ENCODE results near the gene DCST2. TPM values are rescaled to one million over a fixed set of nuclear protein-coding genes. Genes with fewer than 3 reads are reported as not detected.

The DCST2 gene
- total and polyA plus RNA-seq, 12 donors = 0.14 to 15.2 (median 1.1) TPM; not detected in 2

DNA sequence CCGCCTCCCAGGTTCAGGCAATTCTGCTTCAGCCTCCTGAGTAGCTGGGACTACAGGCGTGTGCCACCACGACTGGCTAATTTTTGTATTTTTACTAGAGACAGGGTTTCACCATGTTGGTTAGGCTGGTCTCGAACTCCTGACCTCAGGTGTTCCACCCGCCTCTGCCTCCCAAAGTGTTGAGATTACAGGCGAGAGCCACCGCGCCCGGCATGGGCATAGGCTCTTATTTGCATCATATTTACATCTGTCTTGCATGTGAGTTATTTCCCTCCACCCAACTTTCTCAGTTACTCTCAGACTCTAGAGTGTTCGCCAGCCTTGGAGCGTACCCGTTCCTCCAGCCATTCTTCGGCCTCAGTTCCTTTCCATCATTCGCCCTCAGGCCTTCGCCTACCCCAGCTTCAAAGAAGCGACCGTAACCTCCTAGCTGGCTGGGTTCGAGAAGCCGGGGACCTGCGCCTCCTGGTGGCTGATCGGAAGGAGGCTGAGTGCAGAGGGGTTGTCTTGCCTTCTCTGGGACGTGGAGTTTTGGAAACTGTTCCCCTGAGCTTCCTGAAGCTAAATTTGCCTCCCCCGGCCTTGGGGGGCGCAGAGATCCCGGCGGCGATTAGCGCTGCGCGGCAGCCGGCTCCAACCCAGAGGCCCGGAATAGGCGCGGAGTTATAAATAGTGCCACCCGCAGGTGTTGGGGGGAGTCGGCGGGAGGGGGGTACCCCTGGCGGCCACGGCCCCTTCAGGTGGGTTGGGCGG lies 34.6 kb downstream of the DCST2 start:
- H3K27me3 ChIP-seq = no peaks in the 10 kb centered on the region
- peak overlapping the region in 3 of 5 donors; percentile 44 to 99 (median 87) for H3K27ac ChIP-seq
- H3K36me3 ChIP-seq (replicated peaks in 1 of 2) = no peaks in the 10 kb centered on the region
- whole genome bisulfite sequencing, 4 donors = 13 to 25% (median 13%) methylated on average over 22 to 40 of the region's 40 CpGs
- TF ChIP-seq POLR2A (IDR thresholded peaks at IDR 0.05) (no peak), CTCF (IDR thresholded peaks at IDR 0.05) (peak; percentile 69 to 84 (median 74))
- DNase-seq = peak; percentile 69 to 83 (median 72)
- peaks cover 16 to 20% of the 10 kb centered on the region in 2 donors for H3K4me1 ChIP-seq (replicated peaks in 1 of 2)
- peak overlapping the region in 1 of 4 donors; percentile 73 for H3K4me3 ChIP-seq
- intact Hi-C loops (cut with DNase I) = loop anchor here in 1 of 2 donors (5.0 kb wide), 1 partner anchor 37 kb away; the partner anchor contains the start of gene PYGO2
- H3K9me3 ChIP-seq (replicated peaks in 1 of 3) = no peaks in the 10 kb centered on the region

DNA sequence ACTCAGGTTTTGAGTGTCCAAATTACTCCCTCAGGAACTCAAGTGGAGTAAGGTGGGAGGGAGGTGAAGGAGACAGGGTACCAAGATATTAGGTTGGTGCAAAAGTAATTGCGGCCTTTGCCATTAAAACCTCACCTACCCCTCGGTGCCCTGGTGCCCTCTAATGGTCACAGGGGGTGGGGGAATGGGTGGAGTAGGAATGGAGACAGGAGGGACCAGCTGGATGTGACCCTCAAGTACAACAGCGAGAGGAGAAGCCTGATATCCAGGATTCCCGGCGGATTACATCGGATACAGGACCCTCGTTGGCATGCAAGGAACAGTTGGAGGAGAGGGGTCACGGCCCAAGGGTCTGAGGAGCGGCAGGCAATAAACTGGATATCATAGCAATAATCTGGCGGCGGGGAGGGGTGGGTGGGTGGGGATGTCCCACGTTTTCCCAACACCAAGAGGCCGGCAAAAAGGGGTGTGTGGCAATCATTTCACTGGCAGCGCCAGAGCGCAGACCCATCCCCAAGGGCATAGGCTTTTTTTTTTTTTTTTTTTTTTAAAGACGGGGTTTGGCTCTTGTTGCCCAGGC lies 35.3 kb downstream of the DCST2 start:
- TF ChIP-seq POLR2A (IDR thresholded peaks at IDR 0.05) = no peak
- TF ChIP-seq CTCF (IDR thresholded peaks at IDR 0.05) = peak in 1 of 6 experiments; percentile 14
- 71 to 73% (median 73%) methylated on average over 14 to 16 of the region's 16 CpGs for WGBS, 4 donors
- H3K4me1 ChIP-seq (replicated peaks in 1 of 2) = peaks cover 16 to 20% of the 10 kb centered on the region in 2 donors
- H3K27me3 ChIP-seq = no peaks in the 10 kb centered on the region
- no peak overlapping the region for H3K27ac ChIP-seq
- H3K36me3 ChIP-seq (replicated peaks in 1 of 2) = no peaks in the 10 kb centered on the region
- intact Hi-C loops (cut with DNase I) = loop anchor here in 1 of 2 donors (5.0 kb wide), 1 partner anchor 36 kb away; the partner anchor contains the start of gene PYGO2
- no peaks in the 10 kb centered on the region for H3K9me3 ChIP-seq (replicated peaks in 1 of 3)
- H3K4me3 ChIP-seq = no peak overlapping the region
- peak in 2 of 7 donors; percentile 25 to 41 for DNase-seq

DNA sequence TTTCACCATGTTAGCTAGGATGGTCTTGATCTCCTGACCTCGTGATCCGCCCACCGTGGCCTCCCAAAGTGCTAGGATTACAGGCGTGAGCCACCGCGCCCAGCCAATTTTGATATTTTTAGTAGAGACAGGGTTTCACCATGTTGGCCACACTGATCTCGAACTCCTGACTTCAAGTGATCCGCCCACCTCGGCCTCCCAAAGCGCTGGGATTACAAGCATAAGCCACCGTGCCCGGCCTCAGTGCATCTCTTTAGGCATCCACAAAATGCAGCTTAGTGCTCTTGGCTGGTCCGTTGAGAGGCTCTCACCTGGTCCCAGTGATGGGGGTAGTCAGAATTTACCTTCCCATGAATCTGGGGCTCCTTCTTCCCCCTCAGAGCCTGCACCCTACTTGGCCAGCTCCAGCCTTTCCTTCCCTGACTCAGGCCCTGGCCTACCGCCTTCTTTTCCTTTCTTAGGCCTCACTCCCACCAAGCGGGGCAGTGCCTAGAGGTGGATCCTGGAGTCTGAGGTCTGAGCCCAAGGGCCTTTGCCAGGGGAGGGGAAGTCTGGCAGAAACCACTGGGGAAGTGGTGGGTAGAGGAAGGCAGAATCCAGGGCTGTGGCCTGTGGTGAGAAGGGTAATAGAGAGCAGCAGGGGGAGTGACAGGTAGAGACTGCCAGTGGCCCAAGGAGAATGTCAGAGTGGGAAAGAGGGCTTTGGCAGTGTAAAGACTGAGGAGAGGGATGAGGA lies 36.4 kb downstream of the DCST2 start:
- 80 to 84% (median 82%) methylated on average over 15 of the region's 15 CpGs for WGBS, 4 donors
- Histone ChIP-seq H3K4me1 (replicated peaks in 1 of 2) (peaks cover 16 to 20% of the 10 kb centered on the region in 2 donors), H3K4me3 (no peak overlapping the region), H3K9me3 (replicated peaks in 1 of 3) (no peaks in the 10 kb centered on the region), H3K27me3 (no peaks in the 10 kb centered on the region), H3K36me3 (replicated peaks in 1 of 2) (no peaks in the 10 kb centered on the region), H3K27ac (no peak overlapping the region)
- TF ChIP-seq POLR2A (IDR thresholded peaks at IDR 0.05) (no peak), CTCF (IDR thresholded peaks at IDR 0.05) (no peak)
- intact Hi-C loops (cut with DNase I) = loop anchor here in 1 of 2 donors (5.0 kb wide), 1 partner anchor 35 kb away; the partner anchor contains the start of gene PYGO2
- DNase-seq = peak in 1 of 7 donors; percentile 27
